ENCODE results near the gene IFFO2.

IFFO2 gene

GRCh38 chr1:18890706-18891425 is 65.6 kb downstream of the IFFO2 start:
- no peak for DNase-seq

DNA sequence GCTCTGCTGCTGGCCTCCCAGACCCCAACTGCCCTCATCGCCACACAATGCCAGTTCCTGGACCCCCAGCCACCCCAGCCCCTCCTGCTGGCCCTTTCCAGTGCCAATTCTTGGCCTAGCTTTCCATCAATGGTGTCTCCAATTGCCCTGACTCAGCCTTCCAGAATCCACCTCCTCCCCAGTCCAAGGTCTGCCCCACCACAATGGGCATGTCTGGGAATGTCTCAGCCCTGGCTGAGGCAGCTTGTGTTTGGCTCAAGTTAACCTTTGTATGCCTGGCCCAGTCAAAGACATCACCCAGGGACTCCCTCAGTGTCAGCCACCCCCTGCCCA is 70.5 kb downstream of the IFFO2 start:
- DNase-seq: no peak

DNA sequence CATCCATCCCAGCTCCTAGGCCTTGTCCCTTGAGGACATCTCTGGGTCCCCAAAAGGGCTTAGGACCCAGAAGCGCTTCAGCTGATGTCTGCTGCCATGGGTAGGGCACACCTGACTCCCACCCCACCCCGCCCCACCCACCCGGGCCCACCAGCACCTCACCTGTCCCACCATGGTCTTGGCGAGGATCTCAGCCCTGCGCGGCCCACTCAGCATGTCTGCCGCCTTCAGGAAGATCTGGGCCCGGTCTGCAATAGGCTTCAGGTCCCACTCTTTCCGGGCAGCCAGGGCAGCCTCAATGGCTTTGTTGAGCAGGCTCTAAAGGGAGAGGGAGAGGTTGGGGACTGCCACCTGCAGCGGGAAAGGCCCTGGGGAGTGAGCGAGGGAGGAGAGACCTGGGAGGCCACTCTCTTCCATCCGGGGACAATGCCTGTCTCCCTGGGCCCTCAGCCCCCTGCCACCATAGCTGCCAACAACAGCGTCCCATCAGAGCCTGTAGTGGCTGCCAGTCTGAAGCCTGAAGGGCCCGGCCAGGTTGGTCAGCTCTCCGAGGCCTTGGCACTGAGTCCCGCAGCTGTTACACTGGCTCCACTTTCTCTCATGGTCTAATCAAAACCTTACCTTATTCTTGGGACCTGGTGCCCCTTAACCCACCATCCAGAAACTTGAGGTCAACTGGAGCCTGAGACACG is 71.0 kb downstream of the IFFO2 start:
- no peak for DNase-seq

DNA sequence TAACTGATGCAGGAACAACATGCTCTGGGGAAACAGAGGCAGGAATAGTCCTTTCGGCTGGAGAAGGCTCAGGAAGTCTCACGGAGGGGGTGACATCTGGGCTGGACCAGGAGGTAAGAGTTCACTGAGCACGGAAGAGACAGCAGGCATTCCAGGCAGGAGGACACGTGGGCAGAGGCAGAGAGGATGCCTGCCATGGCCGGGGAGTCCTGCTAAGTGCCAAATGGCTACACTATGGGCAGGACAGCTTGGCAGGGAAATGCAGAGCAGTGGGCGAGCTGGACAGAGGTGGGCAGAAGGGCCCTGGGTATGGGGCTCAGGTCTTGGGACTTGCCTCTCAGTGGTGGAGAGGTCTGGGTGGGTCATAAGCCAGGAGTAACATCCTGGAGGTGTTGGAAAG is 71.7 kb downstream of the IFFO2 start:
- DNase-seq: no peak

DNA sequence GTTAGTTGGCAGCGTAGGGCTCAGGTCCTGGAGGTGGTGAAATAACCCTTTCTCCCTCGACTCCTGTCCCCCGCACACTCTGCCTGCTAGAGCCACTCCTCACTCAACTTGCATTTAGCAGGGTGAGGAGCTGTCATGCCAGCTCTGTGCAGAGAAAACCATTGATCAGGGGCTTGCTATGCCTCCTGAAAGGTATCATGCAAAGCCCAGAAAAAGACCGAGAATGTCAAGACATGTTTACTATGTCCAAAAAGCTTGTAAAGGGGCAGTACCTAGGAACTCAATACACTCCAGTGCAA is 72.1 kb downstream of the IFFO2 start:
- no peak for DNase-seq

GRCh38 chr1:18883636-18884418 is 72.6 kb downstream of the IFFO2 start:
- peak; percentile 74 for DNase-seq

DNA sequence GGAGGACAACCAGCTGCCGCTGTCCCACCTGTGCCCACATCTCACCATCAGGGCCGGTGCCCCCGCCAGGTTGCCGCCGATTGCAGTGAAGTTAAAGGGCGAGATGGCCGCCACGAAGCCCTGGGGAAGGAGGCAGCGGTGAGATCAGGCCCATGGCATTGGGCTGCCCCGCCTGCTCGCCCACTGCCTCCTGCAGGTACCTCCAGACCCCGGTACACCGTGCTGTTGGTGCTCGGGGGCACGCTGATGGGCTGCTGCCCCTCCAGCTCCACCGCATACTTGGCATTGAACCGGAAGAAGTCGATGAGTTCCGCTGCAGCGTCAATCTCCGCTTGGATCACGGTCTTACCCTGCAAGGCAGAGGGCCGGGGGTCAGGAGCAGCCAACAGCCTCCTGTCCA is 73.4 kb downstream of the IFFO2 start:
- no peak for DNase-seq

DNA sequence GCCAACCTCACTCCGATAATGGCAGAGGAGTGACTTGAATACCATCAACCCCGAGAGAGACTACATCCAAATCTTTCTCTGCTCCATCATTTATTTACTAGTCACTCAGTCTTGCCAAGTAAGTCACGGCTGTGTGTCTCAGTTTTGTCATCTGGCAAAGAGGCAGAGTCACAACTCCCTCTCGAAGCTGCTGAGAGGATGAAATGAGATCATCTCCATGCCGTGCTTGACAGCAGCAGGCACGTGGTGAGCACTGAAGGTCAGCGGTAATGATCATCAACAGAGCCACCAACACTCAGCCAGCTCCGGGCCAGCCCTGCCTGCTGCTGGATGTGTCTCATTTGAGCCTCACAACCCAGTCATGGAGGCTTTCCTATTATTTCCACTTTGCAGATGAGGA is 74.0 kb downstream of the IFFO2 start:
- no peak for DNase-seq

GRCh38 chr1:18881642-18882431 is 74.6 kb downstream of the IFFO2 start:
- DNase-seq: no peak

DNA sequence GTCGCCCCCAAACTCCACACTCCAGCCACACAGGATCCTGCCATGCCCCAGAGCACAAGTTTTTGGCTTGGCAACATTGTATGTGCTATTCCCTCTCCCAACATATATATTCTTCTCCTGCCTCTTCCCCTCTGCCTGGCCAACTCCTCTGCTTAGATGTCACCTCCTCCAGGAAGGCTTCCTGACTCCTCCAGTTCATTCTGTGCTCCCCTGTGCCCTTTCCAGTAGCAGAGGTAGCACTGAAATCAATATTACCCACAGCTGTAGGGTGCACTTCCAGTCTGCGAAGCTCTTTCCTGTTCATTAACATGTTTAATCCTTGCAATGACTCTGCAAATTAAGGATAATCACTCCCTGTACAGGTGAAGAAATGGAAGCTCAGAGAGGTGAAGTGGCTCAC is 75.3 kb downstream of the IFFO2 start:
- DNase-seq: no peak

DNA sequence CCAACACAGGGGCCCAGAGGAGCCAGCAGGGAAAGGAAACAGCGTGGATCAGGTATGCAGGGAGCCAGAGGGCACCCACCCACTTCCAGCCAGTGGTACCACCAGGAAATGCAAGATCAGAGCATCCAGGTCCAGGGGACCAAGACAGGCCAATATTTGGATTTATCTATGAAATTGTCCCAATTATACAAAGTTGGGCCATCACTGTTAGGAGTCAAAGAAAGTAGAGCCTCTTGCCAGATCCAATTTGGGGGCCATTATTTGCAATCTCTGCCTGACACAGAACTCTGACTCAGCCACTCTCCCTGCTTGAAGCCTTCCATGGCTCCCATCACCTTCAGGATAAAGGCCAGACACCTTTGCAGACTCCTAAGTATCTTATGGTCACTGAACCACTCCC is 75.9 kb downstream of the IFFO2 start:
- no peak for DNase-seq

DNA sequence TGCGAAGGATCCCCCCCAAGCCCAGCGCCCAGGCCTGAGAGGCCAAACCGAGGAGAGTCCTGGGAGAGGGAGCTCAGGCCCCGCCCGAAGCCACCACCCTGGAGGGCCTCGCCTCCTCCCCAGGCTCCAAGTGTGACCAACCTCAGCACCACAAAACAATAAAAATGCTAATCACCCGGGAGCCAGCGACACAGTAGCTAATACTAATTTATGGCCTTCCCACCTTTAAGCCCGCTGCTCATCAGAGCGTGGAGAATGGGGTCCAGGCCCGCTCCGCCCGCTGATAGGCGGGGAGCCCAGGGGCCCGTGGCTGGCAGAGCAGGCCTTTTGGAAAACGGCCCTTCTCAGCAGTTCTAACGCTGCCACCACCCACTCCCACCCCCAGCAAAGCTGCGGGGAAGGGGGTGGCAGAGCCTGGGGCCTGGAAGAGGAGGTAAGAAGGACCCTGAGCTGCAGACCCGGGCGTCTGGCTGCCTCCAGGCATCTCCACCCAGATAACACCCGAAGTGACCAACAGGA is 76.6 kb downstream of the IFFO2 start:
- DNase-seq: no peak

- DNase-seq: no peak
Measured at GRCh38 chr1:18879215-18879790, 77.2 kb downstream of the IFFO2 start.

DNA sequence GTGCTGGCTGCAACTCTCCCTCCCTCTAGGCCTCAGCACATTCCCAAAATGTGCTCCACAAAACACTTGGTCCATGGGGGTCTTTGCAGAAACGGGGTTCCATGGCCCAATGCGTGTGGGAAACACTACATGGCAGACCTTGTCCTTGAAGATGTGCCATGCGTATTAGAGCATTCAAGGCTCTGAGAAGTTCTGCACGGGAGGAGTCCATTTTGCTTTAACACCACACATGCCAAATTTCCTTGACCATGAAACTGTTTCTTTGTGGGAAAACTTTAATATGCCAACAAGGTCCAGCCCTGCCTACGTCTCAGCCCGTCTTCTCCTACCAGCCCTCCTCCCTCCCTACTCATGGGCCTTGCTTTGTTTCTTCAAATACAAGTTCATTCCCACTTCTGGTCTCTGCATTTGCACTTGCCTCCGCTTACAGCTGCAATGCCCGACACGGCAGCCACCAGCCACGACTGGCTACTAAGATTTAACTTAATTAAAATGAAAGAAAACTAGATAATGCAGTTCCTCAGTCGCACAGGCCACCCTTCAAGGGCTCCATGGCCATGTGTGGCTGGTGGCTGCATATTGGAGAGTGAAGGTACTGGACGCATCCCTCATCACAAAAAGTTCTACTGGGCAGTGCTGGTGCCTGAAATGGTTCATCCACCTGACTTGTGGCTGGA is 77.8 kb downstream of the IFFO2 start:
- DNase-seq: no peak

GRCh38 chr1:18877282-18877681 is 79.2 kb downstream of the IFFO2 start:
- no peak for DNase-seq

- no peak for DNase-seq
Measured at GRCh38 chr1:18876210-18876609, 80.3 kb downstream of the IFFO2 start.

DNA sequence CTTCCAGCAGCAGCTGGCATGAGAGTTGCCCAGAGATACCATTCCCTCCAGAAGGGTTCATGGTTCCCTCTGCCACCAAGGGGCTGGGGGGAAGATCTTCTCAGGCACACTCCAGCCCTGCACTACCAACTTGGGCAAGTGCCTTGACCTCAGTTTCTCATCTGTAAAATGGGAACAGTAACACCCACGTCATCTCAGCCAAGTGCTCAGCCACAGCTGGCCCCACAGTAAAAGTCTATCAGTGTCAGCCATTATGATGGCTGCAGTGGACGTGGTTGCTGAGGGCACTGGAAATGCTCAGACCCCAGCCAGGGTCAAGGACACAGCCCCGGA is 80.7 kb downstream of the IFFO2 start:
- no peak for DNase-seq

GRCh38 chr1:18875107-18875795 is 81.2 kb downstream of the IFFO2 start:
- DNase-seq: peak; percentile 77

DNA sequence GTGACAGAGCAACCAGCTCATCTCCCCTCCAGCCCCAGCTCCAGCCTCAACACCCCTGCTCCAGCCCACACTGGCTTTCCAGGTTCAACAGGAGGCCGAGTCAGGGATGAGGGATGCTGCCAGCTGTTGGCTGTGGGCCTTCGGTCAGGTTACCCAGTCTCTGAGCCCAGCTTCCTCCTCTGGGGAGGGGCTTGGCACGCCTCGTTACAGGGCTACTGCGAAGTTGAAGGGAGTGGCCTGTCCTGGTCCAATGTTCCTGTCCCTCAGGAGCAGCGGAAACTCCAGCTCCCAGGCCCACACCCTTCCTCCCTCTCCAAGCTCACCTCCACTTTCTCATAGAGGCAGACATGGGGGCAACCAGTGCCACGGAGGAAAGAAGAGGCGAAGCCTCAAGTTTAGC is 81.9 kb downstream of the IFFO2 start:
- no peak for DNase-seq

DNA sequence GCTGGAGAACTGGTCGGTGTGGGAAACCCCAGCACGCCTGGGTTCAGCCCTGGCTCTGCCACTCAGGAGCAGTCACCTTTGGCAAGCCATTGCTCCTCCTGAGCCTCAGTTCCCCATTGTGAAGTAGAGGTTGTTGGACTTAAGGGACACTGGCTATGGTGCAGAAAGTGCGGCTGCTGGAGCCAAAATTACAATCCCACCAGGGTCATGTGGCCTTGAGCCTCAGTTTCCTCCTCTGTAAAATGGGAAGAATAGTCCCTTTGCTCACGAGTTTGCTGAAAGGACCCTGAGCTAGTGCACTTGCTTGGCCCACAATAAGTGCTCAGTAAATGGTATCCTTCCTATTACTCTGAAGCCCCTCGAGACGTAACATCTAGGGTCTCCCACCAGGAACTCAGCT is 82.4 kb downstream of the IFFO2 start:
- DNase-seq: no peak

DNA sequence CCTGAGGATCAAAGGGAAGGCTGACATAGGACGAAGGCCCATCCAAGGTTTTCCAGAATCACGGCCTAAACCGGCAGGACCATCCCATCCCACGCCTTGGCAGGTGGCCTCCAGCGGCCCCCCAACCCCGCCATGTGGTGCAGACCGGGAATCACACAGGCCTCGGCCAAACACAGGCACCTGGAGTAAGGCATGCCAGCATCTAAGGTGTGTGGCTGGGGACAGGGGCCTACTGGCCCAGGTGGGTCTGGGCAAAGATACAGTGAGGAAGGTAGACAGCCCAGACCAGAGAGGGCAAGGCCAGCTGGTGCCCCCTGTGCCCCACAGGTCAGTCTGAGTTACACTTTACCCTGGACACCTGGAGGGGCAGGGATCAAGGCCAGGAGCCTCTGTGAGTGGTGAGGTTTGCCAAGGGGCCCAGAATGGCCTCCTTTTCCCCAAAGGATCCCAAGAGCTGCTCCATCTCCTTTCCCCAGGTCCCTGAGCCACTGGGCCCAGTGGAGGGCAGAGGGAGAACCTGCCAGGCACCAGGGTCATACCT is 84.3 kb downstream of the IFFO2 start:
- DNase-seq: no peak

Data from hematopoietic multipotent progenitor cell treated with erythropoietin and hydrocortisone succinate and interleukin-3 and kit ligand, for 8 days (in vitro differentiated cells).